ENCODE results near the gene CASP7.
"Not testable (repeated sequence)": the region's sequence is repeated elsewhere in the genome, so short reads cannot be mapped to it uniquely, and the experiment has no call there.

Gene CASP7

DNA sequence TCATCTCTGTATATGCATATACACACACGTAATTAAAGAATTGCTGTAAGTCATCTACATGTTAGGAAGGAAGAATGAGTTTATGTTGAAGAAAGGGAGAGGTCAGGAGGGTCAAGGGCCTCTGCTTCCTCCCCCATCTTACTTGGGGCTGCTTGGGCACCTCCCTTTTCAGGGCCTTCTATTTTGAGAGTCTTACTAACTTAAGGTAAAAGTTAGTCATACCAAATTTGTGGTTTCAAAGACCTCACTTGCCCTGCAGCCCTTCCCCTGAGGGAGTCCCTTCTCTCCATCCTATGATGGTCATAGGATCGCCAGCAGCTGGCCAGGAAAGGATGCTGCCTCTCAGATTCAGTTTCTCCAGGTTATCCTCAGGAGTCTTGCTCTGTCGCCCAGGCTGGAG is 74.4 kb downstream of the CASP7 start:
- DNase-seq (ENCODE audit: low read depth), result no peak

DNA sequence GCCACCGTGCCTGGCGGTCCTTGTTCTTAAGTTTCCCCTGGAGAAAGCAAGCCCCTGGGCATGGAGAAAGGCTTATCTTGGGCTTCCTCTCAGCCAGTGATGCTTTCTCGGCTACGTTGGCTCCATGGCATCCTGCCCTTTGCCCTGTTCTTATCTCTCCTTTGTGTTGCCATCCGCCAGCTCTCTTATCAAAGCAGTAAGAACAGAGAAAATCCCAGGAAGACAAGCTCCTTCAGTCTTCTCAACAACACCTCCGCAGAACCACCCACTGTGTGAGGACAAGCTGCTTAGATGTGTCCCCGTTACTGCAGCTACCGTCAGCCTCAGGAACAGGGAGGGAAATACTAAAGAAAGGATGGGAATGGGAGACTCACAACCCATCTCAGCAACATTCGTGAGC is 75.1 kb downstream of the CASP7 start:
- no peak for DNase-seq (ENCODE audit: low read depth)

DNA sequence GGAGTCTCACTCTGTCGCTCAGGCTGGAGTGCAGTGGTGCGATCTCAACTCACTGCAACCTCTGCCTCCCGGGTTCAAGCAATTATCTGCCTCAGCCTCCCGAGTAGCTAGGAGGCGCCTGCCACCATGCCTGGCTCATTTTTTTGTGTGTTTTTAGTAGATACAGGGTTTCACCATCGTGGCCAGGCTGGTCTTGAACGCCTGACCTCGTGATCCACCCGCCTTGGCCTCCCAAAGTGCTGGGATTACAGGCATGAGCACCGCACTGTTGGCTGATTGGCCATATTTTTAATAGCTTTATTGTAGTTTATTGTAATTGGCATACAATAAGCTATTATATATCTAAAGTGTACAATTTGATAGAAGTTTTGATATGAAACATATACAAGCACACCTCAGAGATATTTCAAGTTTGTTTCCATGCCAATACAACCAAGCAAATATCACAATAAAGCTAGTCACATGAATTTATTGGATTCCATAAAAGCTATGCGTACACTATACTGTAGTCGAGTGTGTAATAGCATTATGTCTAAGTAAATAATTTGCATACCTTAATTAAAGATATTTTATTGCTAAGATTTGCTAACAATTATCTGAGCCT is 77.3 kb downstream of the CASP7 start:
- DNase-seq (ENCODE audit: low read depth), result no peak

DNA sequence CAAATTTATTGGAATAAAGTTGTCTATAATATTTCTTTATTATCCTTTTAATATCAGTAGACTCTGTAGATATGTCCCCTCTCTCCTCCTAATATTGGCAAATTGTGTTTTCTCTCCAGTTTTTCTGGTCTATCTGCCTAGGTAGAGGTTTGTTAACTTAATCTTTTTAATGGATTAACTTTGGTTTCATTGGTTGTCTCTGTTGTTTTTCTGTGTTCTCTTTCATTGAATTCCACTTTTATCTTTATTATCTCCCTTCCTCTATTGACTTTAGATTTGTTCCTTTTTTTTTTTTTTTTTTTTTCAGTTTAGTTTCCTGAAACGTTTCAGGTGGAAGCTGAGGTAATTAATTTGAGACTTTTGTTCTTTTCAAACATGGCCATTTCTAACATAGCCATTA is 82.4 kb downstream of the CASP7 start:
- DNase-seq (ENCODE audit: low read depth), result no peak

DNA sequence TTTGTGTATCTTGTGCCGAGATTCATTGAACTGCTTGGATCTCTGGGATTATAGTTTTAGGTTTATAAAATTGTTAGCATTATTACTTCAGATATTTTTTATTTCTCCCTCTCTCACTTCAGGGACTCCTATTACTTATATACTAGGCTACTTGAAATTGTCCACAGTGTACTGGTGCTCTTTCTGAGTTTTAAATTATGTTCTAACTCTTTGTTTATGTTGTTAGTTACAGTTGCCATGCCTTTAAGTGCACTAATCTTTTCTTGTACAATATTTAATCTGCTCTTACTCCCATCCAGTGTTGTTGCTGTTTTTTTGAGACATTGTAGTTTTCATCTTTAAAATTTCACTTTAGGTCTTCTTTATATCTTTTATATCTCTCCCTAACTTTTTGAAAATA is 84.9 kb downstream of the CASP7 start:
- DNase-seq (ENCODE audit: low read depth), result no peak

DNA sequence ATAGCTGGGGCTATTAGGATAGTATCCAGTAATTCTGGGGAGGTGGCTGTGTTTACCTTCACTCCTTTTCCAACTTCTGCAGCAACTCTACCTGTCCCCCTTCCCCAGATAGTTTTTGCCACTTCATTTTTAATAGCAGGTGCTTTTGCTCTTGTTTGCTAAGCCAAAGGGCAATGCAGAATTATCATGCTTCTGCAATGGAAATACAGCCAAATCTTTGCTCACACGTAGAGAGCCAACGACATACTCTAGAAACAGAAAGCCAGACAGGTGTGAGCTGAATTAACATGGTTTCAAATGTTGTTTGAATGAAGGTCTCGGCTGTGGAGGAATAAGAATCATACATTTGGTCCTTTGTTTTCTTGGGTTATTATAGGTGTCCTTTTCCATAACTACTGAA is 86.2 kb downstream of the CASP7 start:
- DNase-seq (ENCODE audit: low read depth), result no peak

DNA sequence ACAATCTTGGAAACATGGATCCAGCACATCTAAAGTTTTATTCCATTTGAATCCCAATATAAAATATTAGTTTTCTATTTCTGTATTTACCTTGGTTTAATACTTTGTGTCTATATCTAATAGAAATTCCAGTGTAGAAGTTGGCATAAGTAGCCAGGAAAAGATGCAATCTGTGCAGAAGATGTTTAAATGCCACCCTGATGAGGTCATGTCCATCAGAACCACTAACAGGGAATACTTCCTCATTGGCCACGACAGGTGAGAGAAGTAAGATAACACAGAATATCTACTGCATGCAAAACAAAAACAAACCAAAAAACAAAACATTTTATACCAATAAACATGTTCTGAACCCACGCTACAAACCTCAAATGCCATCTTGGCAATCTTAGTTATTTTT is 87.5 kb downstream of the CASP7 start:
- DNase-seq (ENCODE audit: low read depth), result no peak

DNA sequence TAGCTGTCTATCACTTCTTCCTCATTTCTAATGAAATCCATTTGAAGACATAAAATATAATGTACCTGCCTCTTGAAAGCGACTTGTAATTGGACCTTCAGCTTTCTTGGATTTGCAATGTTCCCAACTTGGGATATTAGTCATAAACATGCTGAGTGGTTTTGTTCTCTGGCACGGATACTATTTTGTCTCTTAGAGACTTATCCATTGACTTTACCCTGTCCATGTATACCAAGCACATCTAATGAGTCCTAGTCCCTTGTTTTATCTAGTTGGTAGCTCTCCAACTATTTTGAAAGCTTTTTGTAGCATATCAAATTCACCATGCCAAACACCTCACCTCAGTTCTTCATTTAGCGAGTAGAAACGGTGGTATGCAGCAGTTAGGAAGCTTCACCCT is 90.6 kb downstream of the CASP7 start:
- DNase-seq (ENCODE audit: low read depth), result no peak

DNA sequence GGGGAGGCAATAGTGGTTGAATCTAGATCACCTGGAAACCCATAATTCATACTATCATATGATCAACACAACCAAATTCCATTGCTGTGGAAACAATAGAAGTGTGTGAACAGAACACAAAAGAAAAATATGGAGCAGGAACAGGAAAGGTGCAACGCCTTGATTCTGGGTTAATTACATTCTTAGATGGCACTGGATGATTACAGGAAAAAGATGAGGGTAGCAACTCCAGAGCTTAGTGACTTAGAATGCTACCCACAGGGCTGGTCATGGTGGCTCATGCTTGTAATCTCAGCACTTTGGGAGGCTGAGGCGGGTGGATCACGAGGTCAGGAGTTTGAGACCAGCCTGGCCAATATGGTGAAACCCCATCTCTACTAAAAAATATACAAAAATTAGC is 91.4 kb downstream of the CASP7 start:
- DNase-seq (ENCODE audit: low read depth), result not testable (repeated sequence)

DNA sequence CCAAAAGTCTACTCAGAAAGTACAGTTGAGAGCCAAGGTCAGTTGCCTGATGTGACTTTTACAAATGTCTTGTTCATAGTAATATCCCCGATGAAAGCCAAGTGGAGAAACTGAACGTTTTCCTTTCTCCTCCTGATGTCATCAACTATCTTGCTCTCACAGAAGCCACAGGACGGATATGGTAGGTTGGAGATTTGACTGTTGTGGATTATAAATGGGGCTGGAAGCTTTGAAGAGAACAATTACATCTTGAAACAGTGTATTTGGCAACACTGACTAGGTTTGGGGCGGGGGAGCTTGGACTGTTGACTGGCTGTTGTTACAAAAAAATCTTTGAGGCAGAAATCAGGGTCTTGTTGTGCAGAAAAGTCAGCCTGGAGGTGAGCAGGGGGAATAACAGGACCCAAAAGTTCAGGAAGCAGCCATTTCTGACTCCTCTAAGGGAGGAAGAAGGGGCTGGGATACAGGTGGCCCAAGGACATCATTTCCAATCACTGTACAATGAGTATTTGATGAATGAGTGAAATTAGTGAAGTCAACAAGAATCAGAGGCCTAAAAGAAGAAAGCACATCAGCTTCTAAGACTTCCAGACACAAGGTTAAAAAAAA is 96.1 kb downstream of the CASP7 start:
- DNase-seq (ENCODE audit: low read depth), result no peak

DNA sequence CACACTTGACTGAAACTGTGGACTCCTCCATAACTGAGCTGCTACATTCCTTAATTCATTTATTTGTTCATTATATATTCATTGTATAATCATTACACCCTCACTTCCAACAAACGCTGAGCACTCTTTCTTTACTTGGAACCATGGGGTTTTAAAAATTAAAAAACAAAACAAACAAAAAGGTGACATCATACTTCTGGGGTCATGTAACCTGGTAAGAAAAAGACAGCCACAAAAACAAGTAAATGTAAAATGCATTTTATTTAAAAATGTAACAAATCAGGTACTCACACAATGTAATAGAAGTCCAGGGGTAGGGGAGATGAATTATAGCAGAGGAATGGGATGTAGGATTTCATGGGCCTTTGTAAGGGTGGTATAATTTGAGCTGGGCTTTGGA is 96.8 kb downstream of the CASP7 start:
- no peak for DNase-seq (ENCODE audit: low read depth)
